GM20000 (cell line): ENCODE results near the gene SLC35F3.

Experiments
- DNase-seq: peaks from one replicate; pipeline ENCODE4 v3.0.0; 2012; ENCODE audit warnings: low spot score
- TF ChIP-seq, protein P1 (sequence below): IDR thresholded peaks from 2 replicates; pipeline ENCODE4 v1.5.1; 2012; ENCODE audit warnings: mild to moderate bottlenecking, control low read depth; ENCODE audit errors: extremely low read depth, missing control alignments

SLC35F3 gene

DNA sequence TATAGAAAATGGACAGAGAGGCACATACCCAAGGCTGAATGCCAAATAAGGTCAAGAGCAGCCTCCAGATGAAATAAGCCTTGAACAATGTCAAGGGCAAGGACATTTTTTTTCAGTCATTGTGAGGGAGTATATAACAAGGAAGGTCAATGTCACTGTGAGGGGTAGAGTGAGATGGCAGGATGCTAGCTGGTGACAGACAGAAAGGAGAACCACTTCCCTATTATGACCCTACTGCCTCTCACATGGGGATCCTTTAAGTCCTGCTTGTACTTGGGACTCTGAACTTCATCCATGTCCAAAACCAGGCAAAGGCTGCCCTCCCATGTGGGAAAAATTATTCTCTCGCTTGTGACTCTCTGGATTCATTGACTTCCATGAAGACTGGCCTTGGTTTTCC lies 349.3 kb downstream of the SLC35F3 start:
- DNase-seq, result no peak
- TF ChIP-seq, protein P1, sequence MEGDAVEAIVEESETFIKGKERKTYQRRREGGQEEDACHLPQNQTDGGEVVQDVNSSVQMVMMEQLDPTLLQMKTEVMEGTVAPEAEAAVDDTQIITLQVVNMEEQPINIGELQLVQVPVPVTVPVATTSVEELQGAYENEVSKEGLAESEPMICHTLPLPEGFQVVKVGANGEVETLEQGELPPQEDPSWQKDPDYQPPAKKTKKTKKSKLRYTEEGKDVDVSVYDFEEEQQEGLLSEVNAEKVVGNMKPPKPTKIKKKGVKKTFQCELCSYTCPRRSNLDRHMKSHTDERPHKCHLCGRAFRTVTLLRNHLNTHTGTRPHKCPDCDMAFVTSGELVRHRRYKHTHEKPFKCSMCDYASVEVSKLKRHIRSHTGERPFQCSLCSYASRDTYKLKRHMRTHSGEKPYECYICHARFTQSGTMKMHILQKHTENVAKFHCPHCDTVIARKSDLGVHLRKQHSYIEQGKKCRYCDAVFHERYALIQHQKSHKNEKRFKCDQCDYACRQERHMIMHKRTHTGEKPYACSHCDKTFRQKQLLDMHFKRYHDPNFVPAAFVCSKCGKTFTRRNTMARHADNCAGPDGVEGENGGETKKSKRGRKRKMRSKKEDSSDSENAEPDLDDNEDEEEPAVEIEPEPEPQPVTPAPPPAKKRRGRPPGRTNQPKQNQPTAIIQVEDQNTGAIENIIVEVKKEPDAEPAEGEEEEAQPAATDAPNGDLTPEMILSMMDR, result no peak

DNA sequence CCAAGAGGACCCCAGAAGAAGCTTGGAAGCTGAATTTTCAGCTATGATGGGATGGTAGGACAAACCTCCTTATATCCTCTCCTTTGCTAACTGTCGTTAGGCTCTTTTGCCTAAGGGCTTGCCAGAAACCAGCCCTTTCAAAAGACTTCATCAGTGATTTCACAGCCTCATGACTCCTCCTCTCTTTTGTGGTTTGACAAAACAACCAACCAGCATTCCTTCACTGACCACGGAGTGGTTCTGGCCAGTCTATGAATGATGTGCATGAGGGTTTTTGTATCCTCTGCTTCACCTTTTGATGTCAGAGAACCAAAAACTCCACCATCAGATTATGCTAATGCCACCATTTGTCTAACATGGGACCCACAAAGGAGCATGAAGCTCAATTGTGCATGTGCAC lies 351.9 kb downstream of the SLC35F3 start:
- no peak for DNase-seq
- TF ChIP-seq, protein P1, result no peak

DNA sequence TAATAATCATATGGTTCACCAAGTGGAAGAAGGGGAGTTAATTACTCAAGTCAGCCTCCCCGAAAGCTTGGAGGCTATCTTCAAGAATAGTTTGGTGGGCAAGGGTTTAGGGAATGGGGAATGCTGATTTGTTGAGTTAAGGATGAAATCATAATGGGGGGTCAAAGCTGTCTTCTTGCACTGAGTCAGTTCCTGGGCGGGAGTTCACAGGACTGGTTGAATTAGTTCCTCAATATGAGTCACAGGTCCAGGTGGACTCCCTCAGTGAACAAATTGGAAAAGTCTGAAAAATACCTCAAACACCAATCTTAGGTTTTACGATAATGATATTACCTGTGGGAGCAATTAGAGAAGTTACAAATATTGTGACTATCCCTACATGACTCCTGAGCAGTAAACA lies 353.6 kb downstream of the SLC35F3 start:
- DNase-seq, result no peak
- TF ChIP-seq, protein P1, result no peak

DNA sequence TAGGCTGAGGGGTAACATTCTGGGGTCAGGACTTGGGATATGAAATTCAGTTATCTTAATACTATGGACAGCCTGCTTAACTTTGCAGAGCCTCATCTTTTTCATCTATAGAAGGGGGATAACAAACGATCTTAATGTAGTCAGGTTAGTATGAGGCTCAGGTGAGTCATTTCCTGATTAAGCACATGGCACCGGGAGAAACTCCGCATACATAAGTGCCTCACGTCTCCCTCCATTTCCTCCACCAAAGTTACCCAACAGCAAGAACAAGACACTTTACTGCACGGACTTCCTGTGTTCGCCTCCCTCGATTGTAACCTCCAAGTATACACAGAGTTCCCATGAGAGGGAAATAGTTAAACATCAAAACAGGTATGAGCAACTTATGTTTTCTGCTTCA lies 356.1 kb downstream of the SLC35F3 start:
- TF ChIP-seq, protein P1, result no peak
- DNase-seq, result no peak

DNA sequence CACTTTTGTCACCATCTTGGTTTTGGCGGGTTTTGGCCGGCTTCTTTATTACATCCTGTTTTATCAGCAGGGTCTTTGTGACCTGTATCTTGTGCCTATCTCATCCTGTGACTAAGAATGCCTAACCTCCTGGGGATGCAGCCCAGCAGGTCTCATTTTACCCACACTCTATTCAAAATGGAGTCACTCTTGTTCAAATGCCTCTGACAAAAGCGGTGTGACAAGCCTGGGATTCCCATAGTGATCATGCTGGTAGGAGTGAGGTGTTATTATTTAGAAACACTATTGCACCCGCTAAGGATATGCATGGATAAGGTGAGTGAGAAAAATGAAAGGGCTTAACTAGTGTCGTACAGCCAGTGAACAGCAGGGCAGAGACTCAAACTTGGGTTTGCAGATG lies 357.1 kb downstream of the SLC35F3 start:
- no peak for DNase-seq
- TF ChIP-seq, protein P1, result no peak

DNA sequence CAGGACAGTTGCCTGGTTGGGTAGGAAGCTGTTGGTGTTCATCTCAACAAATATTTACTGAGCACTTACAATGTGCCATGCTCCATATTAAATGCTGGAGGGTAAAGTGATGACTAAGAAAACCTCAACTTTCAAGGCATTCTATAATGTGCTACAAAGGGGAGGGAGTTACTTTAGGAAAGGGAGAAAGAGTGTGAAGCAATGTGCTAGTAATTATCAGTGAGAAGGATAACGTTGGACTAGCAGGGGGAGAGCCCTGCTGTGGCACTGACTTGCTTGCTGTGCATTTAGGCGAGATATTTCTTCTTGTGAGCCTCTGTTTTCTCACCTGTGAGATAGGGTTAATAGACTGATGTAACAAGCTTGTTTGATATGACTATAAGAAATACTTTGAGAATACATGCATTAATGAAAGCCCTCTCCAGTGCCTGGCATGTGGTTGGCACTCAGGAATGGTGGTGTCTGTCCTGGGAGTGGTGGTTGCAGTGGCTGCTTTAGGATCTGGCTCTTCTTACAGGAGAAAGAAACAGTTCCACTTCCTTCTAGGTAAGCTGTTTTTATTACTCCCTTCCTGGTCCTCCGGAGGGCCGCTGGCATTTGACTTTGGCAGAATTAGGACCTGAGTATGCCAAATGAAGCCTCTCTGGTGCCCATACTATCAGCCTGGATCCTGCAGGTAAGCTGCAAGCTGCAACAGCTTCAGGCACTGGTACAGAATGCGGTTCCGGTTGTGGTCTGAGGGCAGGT lies 357.7 kb downstream of the SLC35F3 start:
- TF ChIP-seq, protein P1, result no peak
- DNase-seq, result no peak

- DNase-seq, result no peak
- TF ChIP-seq, protein P1, result no peak
These were observed 358.3 kb downstream of the SLC35F3 start for GRCh38 chr1:234262754-234263105.
